ENCODE results near the gene IMPDH2.

- TF ChIP-seq POLR2A (IDR thresholded peaks at IDR 0.05; ENCODE audit: low read depth, low read length): no peak
- TF ChIP-seq POLR2AphosphoS5 (IDR thresholded peaks at IDR 0.05; ENCODE audit: low read depth, low read length): no peak
- no peak for TF ChIP-seq TAF1 (IDR thresholded peaks at IDR 0.05; ENCODE audit: borderline replicate concordance, low read depth, low read length)
Observed at GRCh38 chr3:49053543-49053942, 24.3 kb upstream of the IMPDH2 start.
